Liver (tissue), 9 donors: ENCODE measurements around the gene ISCU. TPM values are rescaled to one million over a fixed set of nuclear protein-coding genes. Genes with fewer than 3 reads are reported as not detected.
"Not testable (repeated sequence)": the region's sequence is repeated elsewhere in the genome, so short reads cannot be mapped to it uniquely, and the experiment has no call there.

ENCODE experiments used
- DNase-seq: peaks from one replicate; pipeline ENCODE4 v3.0.0-alpha.2; 2017; ENCODE audit warnings: low spot score
- H3K27ac ChIP-seq, 2 donors: one replicate each; pipeline ENCODE4 v1.7.0; 2013; ENCODE audit warnings: inconsistent platforms in 2 of 2, low read length in 2 of 2, control low read depth in 1 of 2, low read depth in 1 of 2, mild to moderate bottlenecking in 1 of 2
- H3K27me3 ChIP-seq, 4 donors: one replicate each; pipeline versions ENCODE4 v1.6.1 to v1.7.0; 2013; ENCODE audit warnings: low read length in 3 of 4, inconsistent platforms in 1 of 4, mild to moderate bottlenecking in 1 of 4, moderate library complexity in 1 of 4; ENCODE audit not compliant: control insufficient read depth in 4 of 4, insufficient read depth in 4 of 4
- H3K36me3 ChIP-seq, 4 donors: one replicate each; pipeline versions ENCODE4 v1.6.1 to v1.7.0; 2013; ENCODE audit warnings: low read length in 3 of 4, mild to moderate bottlenecking in 3 of 4, low read depth in 1 of 4, moderate library complexity in 1 of 4; ENCODE audit not compliant: control insufficient read depth in 4 of 4, insufficient read depth in 3 of 4
- H3K4me1 ChIP-seq, 4 donors: one replicate each; pipeline versions ENCODE4 v1.6.1 to v1.7.0; 2013; ENCODE audit warnings: low read length in 3 of 4, mild to moderate bottlenecking in 3 of 4, moderate library complexity in 1 of 4; ENCODE audit not compliant: control insufficient read depth in 4 of 4, insufficient read depth in 4 of 4
- H3K4me3 ChIP-seq, 3 donors: one replicate each; pipeline versions ENCODE4 v1.6.1 to v1.7.0; 2013; ENCODE audit warnings: low read length in 3 of 3, control low read depth in 1 of 3, low read depth in 1 of 3, mild to moderate bottlenecking in 1 of 3
- H3K9ac ChIP-seq, 2 donors: one replicate each; pipeline ENCODE4 v1.7.0; 2013; ENCODE audit warnings: low read length in 2 of 2, mild to moderate bottlenecking in 2 of 2, moderate library complexity in 2 of 2, control low read depth in 1 of 2, low read depth in 1 of 2
- H3K9me3 ChIP-seq, 4 donors: one replicate each; pipeline versions ENCODE4 v1.6.1 to v1.7.0; 2013; ENCODE audit warnings: low read length in 3 of 4; ENCODE audit not compliant: control insufficient read depth in 4 of 4
- FOXA1 ChIP-seq: IDR thresholded peaks from 2 replicates; pipeline ENCODE4 v1.6.1; 2016; ENCODE audit warnings: antibody characterized with exemption
- GABPA ChIP-seq, 2 donors: IDR thresholded peaks in 1 of 2; conservative IDR thresholded peaks in 1 of 2; 2 replicates each; pipeline ENCODE4 v1.6.1; 2016; ENCODE audit warnings: antibody characterized with exemption in 2 of 2, mild to moderate bottlenecking in 1 of 2, moderate library complexity in 1 of 2
- HNF4A ChIP-seq, 2 donors: conservative IDR thresholded peaks; 2 replicates each; pipeline ENCODE4 v1.6.1; 2016; ENCODE audit warnings: antibody characterized with exemption in 2 of 2, mild to moderate bottlenecking in 2 of 2
- MAX ChIP-seq: IDR thresholded peaks from 2 replicates; pipeline ENCODE4 v1.6.1; 2016; ENCODE audit warnings: antibody characterized with exemption
- NR2F2 ChIP-seq: IDR thresholded peaks from 2 replicates; pipeline ENCODE4 v1.6.1; 2016; ENCODE audit warnings: antibody characterized with exemption
- RAD21 ChIP-seq, 2 donors: IDR thresholded peaks; 2 replicates each; pipeline ENCODE4 v1.6.1; 2016; ENCODE audit warnings: antibody characterized with exemption in 2 of 2, mild to moderate bottlenecking in 2 of 2
- SP1 ChIP-seq: IDR thresholded peaks from 2 replicates; pipeline ENCODE4 v1.6.1; 2018; ENCODE audit warnings: antibody characterized with exemption, mild to moderate bottlenecking
- ZBTB33 ChIP-seq: IDR thresholded peaks from 2 replicates; pipeline ENCODE4 v1.6.1; 2016; ENCODE audit warnings: antibody characterized with exemption
- WGBS: extraction: QIAGEN DNeasy Blood & Tissue Kit; methylation state at CpG from one replicate; pipeline ENCODE4 v1.1.7; 2013; 5-methylcytosine and 5-hydroxymethylcytosine counted together
- polyA plus RNA-seq, 2 donors: library from polyadenylated mRNA; stranded (reverse) in 1 of 2; unstranded in 1 of 2; fragments of 200-250 nt in 1 of 2; fragments of >200 nt in 1 of 2; fragmentation: Nextera tagmentation in 1 of 2; extraction: Ambion mirVana in 1 of 2; gene quantifications; one replicate each; pipeline versions ENCODE4 v1.2.1 to v1.2.3, GENCODE V29; 2013 to 2015
- total RNA-seq, 2 donors: library from RNA; depleted of rRNA; stranded (reverse); fragments of >200 nt; gene quantifications; one replicate each; pipeline ENCODE4 v1.2.3, GENCODE V29; 2014
- TF ChIP-seq, protein P1 (sequence below): fragments of 150-350 bp; IDR thresholded peaks from 2 replicates; pipeline ENCODE4 v1.5.1; 2017; ENCODE audit warnings: improper control_type of control experiment, low read depth, low read length; ENCODE audit not compliant: missing input control
- donor health status: healthy.
- donor health status: healthy.
- donor health status: healthy.
- donor health status: healthy.
- donor health status: healthy.

The ISCU gene
- total and polyA plus RNA-seq, 4 donors = 42.3 to 85.9 (median 63.8) TPM

DNA sequence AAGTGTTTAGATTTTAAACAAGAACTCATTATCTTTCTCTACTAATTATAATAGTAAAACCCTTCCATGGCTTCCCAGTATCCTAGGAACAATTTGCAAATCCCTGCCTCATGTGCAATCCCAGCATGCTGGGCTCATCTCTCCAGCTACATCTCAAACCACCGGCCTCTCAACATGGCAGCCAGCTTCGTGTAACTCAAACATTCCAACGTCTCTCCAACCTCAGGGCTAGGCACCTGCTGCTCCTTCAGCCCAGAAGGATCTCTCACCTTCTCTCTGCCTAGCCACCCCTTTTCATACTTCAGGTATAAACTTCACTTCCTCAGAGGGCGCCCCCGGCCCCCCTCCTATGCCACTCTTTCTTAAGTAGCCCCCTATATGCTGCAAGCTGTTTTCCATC lies 8.6 kb upstream of the ISCU start:
- no peak for TF ChIP-seq HNF4A (conservative IDR thresholded peaks at IDR 0.05)
- no peak for TF ChIP-seq NR2F2
- no peak for TF ChIP-seq GABPA (IDR thresholded peaks at IDR 0.05 in 1 of 2, conservative IDR thresholded peaks at IDR 0.05 in 1 of 2)
- TF ChIP-seq MAX = no peak
- no peak for TF ChIP-seq SP1
- Histone ChIP-seq H3K4me3 (no peak overlapping the region), H3K4me1 (peaks cover 1 to 15% (median 9%) of the 10 kb centered on the region in 4 donors), H3K27ac (no peak overlapping the region), H3K36me3 (peaks cover 0 to 8% (median 1%) of the 10 kb centered on the region in 4 donors), H3K9me3 (no peaks in the 10 kb centered on the region), H3K9ac (no peak overlapping the region), H3K27me3 (no peaks in the 10 kb centered on the region)
- WGBS = 94% methylated on average over 5 of the region's 5 CpGs
- no peak for DNase-seq

DNA sequence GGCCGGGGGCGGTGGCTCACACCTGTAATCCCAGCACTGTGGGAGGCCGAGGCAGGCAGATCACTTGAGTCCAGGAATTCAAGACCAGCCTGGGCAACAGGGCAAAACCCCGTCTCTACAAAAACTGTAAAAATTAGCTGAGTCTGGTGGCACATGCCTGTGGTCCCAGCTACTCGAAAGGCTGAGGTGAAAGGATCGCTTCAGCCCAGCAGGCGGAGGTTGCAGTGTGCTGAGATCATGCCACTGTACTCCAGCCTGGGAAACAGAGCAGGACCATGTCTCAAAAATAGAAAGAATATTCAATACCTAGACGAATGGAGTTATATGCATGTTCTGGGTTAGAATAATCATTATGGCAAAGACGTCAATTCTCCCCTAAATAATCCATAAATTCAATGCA lies 7.0 kb upstream of the ISCU start:
- H3K4me1 ChIP-seq = peaks cover 7 to 31% (median 24%) of the 10 kb centered on the region in 4 donors
- H3K36me3 ChIP-seq, H3K9me3 ChIP-seq, H3K27me3 ChIP-seq, H3K9ac ChIP-seq, H3K27ac ChIP-seq, DNase-seq, H3K4me3 ChIP-seq: not testable (repeated sequence)
- 94% methylated on average over 9 of the region's 9 CpGs for WGBS

- Histone ChIP-seq H3K27ac (no peak overlapping the region), H3K4me1 (peaks cover 6 to 53% (median 43%) of the 10 kb centered on the region in 4 donors), H3K36me3 (peaks cover 0 to 4% (median under 1%) of the 10 kb centered on the region in 4 donors), H3K4me3 (no peak overlapping the region), H3K9me3 (no peaks in the 10 kb centered on the region), H3K27me3 (no peaks in the 10 kb centered on the region), H3K9ac (no peak overlapping the region)
- TF ChIP-seq, protein P1, sequence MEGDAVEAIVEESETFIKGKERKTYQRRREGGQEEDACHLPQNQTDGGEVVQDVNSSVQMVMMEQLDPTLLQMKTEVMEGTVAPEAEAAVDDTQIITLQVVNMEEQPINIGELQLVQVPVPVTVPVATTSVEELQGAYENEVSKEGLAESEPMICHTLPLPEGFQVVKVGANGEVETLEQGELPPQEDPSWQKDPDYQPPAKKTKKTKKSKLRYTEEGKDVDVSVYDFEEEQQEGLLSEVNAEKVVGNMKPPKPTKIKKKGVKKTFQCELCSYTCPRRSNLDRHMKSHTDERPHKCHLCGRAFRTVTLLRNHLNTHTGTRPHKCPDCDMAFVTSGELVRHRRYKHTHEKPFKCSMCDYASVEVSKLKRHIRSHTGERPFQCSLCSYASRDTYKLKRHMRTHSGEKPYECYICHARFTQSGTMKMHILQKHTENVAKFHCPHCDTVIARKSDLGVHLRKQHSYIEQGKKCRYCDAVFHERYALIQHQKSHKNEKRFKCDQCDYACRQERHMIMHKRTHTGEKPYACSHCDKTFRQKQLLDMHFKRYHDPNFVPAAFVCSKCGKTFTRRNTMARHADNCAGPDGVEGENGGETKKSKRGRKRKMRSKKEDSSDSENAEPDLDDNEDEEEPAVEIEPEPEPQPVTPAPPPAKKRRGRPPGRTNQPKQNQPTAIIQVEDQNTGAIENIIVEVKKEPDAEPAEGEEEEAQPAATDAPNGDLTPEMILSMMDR = no peak
- TF ChIP-seq HNF4A (conservative IDR thresholded peaks at IDR 0.05) (no peak), RAD21 (IDR thresholded peaks at IDR 0.05) (no peak), ZBTB33 (no peak), FOXA1 (no peak)
- 88% methylated on average over 14 of the region's 14 CpGs for WGBS
- no peak for DNase-seq
Measured at GRCh38 chr12:108559007-108559655, 3.3 kb upstream of the ISCU start.
